HepG2 (cell line): ENCODE results near the gene CNN3. TPM values are rescaled to one million over a fixed set of nuclear protein-coding genes. Genes with fewer than 3 reads are reported as not detected.

ENCODE experiments used
- ATAC-seq: fragments of 200-7000 bp; cut with Tn5 transposase; 3 replicates; pipeline ENCODE4 v1.9.1; 2020; ENCODE audit warnings: mild to moderate bottlenecking, moderate library complexity
- BruUV-seq: library from RNA; stranded (reverse); fragments of 400-500 nt; replicated peaks from 2 replicates; lab custom pipeline; 2021; lab: Mats Ljungman, UMichigan
- CTCF ChIA-PET: fragments of 300-600 bp; formaldehyde crosslinking; extraction: SDS; loops from one replicate; lab custom pipeline; 2021; ENCODE audit warnings: low total read pairs, inconsistent platforms, low intra/inter-chr PET ratio; lab: Yijun Ruan, JAX
- POLR2A ChIA-PET: fragments of 350-600 bp; sonication (Branson Sonifier 250); formaldehyde crosslinking; loops from one replicate; lab custom pipeline; 2020; ENCODE audit warnings: antibody characterized with exemption, inconsistent platforms; lab: Yijun Ruan, JAX
- DNase-seq: peaks from one replicate; pipeline ENCODE4 v3.0.0-alpha.2; 2015; ENCODE audit warnings: low spot score
- FAIRE-seq: peaks from 3 replicates; lab custom pipeline; 2011; peaks lifted over from hg19 to GRCh38; lab: Jason Lieb, UNC
- H2AFZ ChIP-seq: one replicate; pipeline ENCODE4 v1.6.1; 2011; ENCODE audit warnings: low read length, inconsistent platforms
- H3K27ac ChIP-seq: fragments of 300-600 bp; 3 replicates; pipeline ENCODE4 v1.8.0; 2011; ENCODE audit warnings: mixed run types, mild to moderate bottlenecking, mixed read lengths, low read length, inconsistent platforms; ENCODE audit not compliant: insufficient read depth; ENCODE audit errors: extremely low read length
- H3K27me3 ChIP-seq, 2 experiments: fragments of 200-600 bp in 1 of 2; 2 replicates in 1 of 2; 3 replicates in 1 of 2; pipeline versions ENCODE4 v1.6.0 to v1.8.0; 2011; ENCODE audit warnings: low read length in 2 of 2, mild to moderate bottlenecking in 2 of 2, moderate library complexity in 2 of 2, inconsistent platforms in 1 of 2; ENCODE audit not compliant: insufficient read depth in 2 of 2, control insufficient read depth in 1 of 2
- H3K36me3 ChIP-seq, 2 experiments: fragments of 200-600 bp in 1 of 2; replicated peaks in 1 of 2; 2 replicates in 1 of 2; 3 replicates in 1 of 2; pipeline versions ENCODE4 v1.5.1 to v1.8.0; 2011; ENCODE audit warnings: low read length in 2 of 2, inconsistent platforms in 1 of 2; ENCODE audit not compliant: insufficient read depth in 2 of 2, control insufficient read depth in 1 of 2
- H3K4me1 ChIP-seq: 2 replicates; pipeline ENCODE4 v1.5.1; 2012; ENCODE audit warnings: low read length, inconsistent platforms; ENCODE audit not compliant: insufficient read depth
- H3K4me2 ChIP-seq: 2 replicates; pipeline ENCODE4 v1.6.0; 2011; ENCODE audit warnings: low read depth, low read length, inconsistent platforms
- H3K4me3 ChIP-seq, 3 experiments: fragments of 200-600 bp in 1 of 3; sonication (generic), shearing (Covaris generic) in 1 of 3; replicated peaks in 1 of 3; 2 replicates each; pipeline ENCODE4 v1.5.1; 2011 to 2016; ENCODE audit warnings: low read length in 3 of 3, inconsistent platforms in 2 of 3, low read depth in 2 of 3, mild to moderate bottlenecking in 2 of 3, control low read depth in 1 of 3, mixed read lengths in 1 of 3; ENCODE audit not compliant: insufficient read depth in 1 of 3
- H3K79me2 ChIP-seq: one replicate; pipeline ENCODE4 v1.6.1; 2011; ENCODE audit warnings: low read length, inconsistent platforms; ENCODE audit not compliant: insufficient read depth
- H3K9ac ChIP-seq: 2 replicates; pipeline ENCODE4 v1.6.0; 2011; ENCODE audit warnings: mild to moderate bottlenecking, low read depth, low read length, inconsistent platforms; ENCODE audit not compliant: insufficient read depth
- H3K9me3 ChIP-seq: 2 replicates; pipeline ENCODE4 v1.5.1; 2012; ENCODE audit warnings: mild to moderate bottlenecking, low read length
- H4K20me1 ChIP-seq: 2 replicates; pipeline ENCODE4 v1.6.0; 2011; ENCODE audit warnings: inconsistent platforms, mild to moderate bottlenecking, low read length, moderate library complexity; ENCODE audit not compliant: insufficient read depth
- MAF1 ChIP-seq: sonication (generic); formaldehyde crosslinking; IDR thresholded peaks from 2 replicates; pipeline ENCODE4 v1.5.0; 2020; ENCODE audit warnings: missing genetic modification reagents, borderline replicate concordance
- MAFK ChIP-seq, 2 experiments: IDR thresholded peaks in 1 of 2; conservative IDR thresholded peaks in 1 of 2; 2 replicates each; pipeline ENCODE4 v1.6.1; 2011; ENCODE audit warnings: improper control_type of control experiment in 2 of 2, low read length in 2 of 2
- MTA1 ChIP-seq: sonication (generic); formaldehyde crosslinking; IDR thresholded peaks from 2 replicates; pipeline ENCODE4 v1.4.0; 2020; ENCODE audit warnings: missing genetic modification reagents, mild to moderate bottlenecking, borderline replicate concordance
- RXRA ChIP-seq: sonication (generic); formaldehyde crosslinking; IDR thresholded peaks from 2 replicates; pipeline ENCODE4 v1.5.1; 2020; ENCODE audit warnings: missing genetic modification reagents
- SOX6 ChIP-seq, 2 experiments: fragments of 450-650 bp in 1 of 2; sonication (generic) in 1 of 2; formaldehyde crosslinking in 1 of 2; IDR thresholded peaks; 2 replicates each; pipeline versions ENCODE4 v1.4.0 to v1.6.1; 2017 to 2020; ENCODE audit warnings: antibody characterized with exemption in 1 of 2, mild to moderate bottlenecking in 1 of 2, missing genetic modification reagents in 1 of 2
- ZFAT ChIP-seq: sonication (generic); formaldehyde crosslinking; conservative IDR thresholded peaks from 2 replicates; pipeline ENCODE4 v1.8.1; 2023; ENCODE audit warnings: missing genetic modification reagents, inconsistent platforms
- ZFP62 ChIP-seq: sonication (generic); formaldehyde crosslinking; IDR thresholded peaks from 2 replicates; pipeline ENCODE4 v1.4.0; 2020; ENCODE audit warnings: missing genetic modification reagents
- ZNF12 ChIP-seq: sonication (generic); formaldehyde crosslinking; IDR thresholded peaks from 2 replicates; pipeline ENCODE4 v1.5.0; 2020; ENCODE audit warnings: missing genetic modification reagents
- ZNF121 ChIP-seq: sonication (generic); formaldehyde crosslinking; IDR thresholded peaks from 2 replicates; pipeline ENCODE4 v1.5.0; 2020; ENCODE audit warnings: mild to moderate bottlenecking, missing genetic modification reagents
- WGBS: methylation state at CpG from one replicate; pipeline ENCODE4 v1.1.6; 2017; ENCODE audit warnings: low lambda C conversion rate; 5-methylcytosine and 5-hydroxymethylcytosine counted together
- in situ Hi-C: cut with HindIII; loops from 2 replicates; pipeline ENCODE4 v1.10.0; 2017; ENCODE audit warnings: low pct_unique_long_range_greater_than_20kb; ENCODE audit not compliant: extremely low pct_ligation_motif_present
- intact Hi-C: fragments of 100-400 bp; cut with micrococcal nuclease; formaldehyde crosslinking; loops from one replicate; pipeline ENCODE4 v1.10.0; 2022; ENCODE audit not compliant: unreplicated experiment
- polyA plus RNA-seq, 8 experiments: library from polyadenylated mRNA; depleted of rRNA in 3 of 8; stranded (reverse) in 7 of 8; unstranded in 1 of 8; fragments of >200 nt; fragmentation: Illumina TruSeq in 4 of 8; extraction: Trizol in 4 of 8; gene quantifications; 2 replicates each; pipeline versions ENCODE4 v1.2.1 to v1.2.3, GENCODE V29; 2011 to 2016; ENCODE audit warnings: low read depth in 4 of 8, missing spikeins in 1 of 8, mixed read lengths in 1 of 8; ENCODE audit not compliant: insufficient read depth in 1 of 8
- total RNA-seq, 5 experiments: library from RNA; depleted of rRNA; stranded (reverse); fragments of >200 nt; fragmentation: Illumina TruSeq; extraction: Trizol; gene quantifications; 2 replicates each; pipeline ENCODE4 v1.2.3, GENCODE V29; 2016; ENCODE audit warnings: low read depth in 1 of 5
- TF ChIP-seq, protein P1 (sequence below): sonication (generic); formaldehyde crosslinking; IDR thresholded peaks from 2 replicates; pipeline ENCODE4 v1.8.1; 2023; ENCODE audit warnings: mild to moderate bottlenecking, moderate library complexity, missing genetic modification reagents

CNN3 gene
- total and polyA plus RNA-seq, 2 of the 13 experiments (the other 11 are each of a cell fraction or from before 2014, with no cell fraction given) = 113 to 223 TPM

DNA sequence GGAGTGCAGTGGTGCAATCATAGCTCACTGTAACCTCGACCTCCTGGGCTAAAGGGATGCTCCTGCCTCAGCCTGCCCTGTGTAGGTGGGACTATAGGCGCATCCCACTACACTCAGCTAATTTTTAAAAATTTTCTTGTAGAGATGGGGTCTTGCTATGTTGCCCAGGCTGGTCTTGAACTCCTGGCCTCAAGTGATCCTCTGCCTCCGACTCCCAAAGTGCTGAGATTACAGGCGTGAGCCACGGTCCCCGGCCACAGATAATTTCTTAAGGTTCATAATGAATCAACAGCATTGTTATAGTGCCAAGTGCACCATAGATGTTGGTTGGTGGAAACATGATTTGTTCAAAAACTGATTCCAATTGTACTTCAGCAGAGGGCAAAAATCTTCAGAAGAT lies 42.2 kb upstream of the CNN3 start:
- no peak overlapping the region for H3K4me2 ChIP-seq
- TF ChIP-seq ZNF121 (CRISPR knock-in tag) = 0 out of 2 replicates have a peak, but pooled peaks have one; percentile 31
- TF ChIP-seq, protein P1, sequence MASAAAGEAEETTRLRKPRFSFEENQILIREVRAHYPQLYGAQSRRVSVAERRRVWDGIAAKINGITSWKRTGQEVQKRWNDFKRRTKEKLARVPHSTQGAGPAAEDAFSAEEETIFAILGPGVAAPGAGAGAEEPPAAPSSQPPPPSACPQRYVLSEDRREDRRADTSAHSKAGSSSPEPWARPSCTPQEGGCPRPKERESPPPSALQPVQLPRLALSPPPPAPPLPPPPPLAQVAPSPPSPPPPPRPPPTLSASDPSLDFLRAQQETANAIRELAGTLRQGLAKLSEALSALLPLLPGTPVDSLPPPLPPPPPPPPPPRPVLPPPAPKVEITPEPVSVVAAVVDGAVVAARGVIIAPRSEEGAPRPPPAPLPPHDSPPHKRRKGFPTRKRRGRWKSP (CRISPR knock-in tag) = no peak
- TF ChIP-seq, all 625 proteins: peak for 1
- Histone ChIP-seq H4K20me1 (no peaks in the 10 kb centered on the region), H3K79me2 (no peaks in the 10 kb centered on the region), H3K4me1 (peaks cover 10% of the 10 kb centered on the region; the same call in 1 of the 2 replicates), H2AFZ (no peak overlapping the region), H3K9ac (no peak overlapping the region), H3K9me3 (no peaks in the 10 kb centered on the region), H3K36me3 (no peaks in the 10 kb centered on the region), H3K27me3 (no peaks in the 10 kb centered on the region), H3K4me3 (no peak overlapping the region), H3K27ac (no peak overlapping the region)
- 95% methylated on average over 6 of the region's 6 CpGs for WGBS
- ChIA-PET CTCF (no interaction called here), POLR2A (no interaction called here)
- intact Hi-C loops (no loop called here), in situ Hi-C loops (no loop called here)
- no TSS peak for BruUV-seq
- ATAC-seq (no peak), DNase-seq (no peak), FAIRE-seq (no peak)

DNA sequence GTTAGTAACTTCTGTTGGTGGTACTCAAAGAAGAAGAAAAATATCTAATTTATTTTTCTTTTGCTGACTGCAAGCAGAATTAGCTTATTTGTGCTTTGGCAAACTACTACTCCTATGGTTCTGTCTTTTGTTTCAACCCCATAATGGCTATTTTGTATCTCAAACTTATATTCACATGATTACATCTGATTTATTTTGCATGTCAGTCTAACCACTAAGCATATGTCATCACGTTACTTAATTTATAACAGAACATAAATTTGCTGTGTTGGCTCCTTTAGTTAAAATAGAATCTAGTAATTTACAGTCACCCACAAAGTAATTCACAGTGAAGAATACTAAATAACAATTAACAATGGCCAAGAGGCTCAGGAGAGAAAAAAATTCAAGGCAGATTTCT lies 39.1 kb upstream of the CNN3 start:
- Histone ChIP-seq H4K20me1 (no peaks in the 10 kb centered on the region), H3K27me3 (no peaks in the 10 kb centered on the region), H3K4me3 (no peak overlapping the region), H3K27ac (no peak overlapping the region), H3K79me2 (no peaks in the 10 kb centered on the region), H3K36me3 (no peaks in the 10 kb centered on the region), H2AFZ (no peak overlapping the region), H3K9me3 (no peaks in the 10 kb centered on the region), H3K4me2 (no peak overlapping the region), H3K9ac (no peak overlapping the region), H3K4me1 (peaks cover 35% of the 10 kb centered on the region)
- intact Hi-C loops (no loop called here), in situ Hi-C loops (no loop called here)
- ATAC-seq = no peak
- POLR2A ChIA-PET = no interaction called here
- CTCF ChIA-PET = no interaction called here
- no peak for FAIRE-seq
- WGBS = 100% methylated on average over 1 of the region's 1 CpG
- TF ChIP-seq ZNF12 (CRISPR knock-in tag) (no peak), MTA1 (CRISPR knock-in tag) (no peak), RXRA (no peak), ZFP62 (CRISPR knock-in tag) (no peak), ZFAT (CRISPR knock-in tag) (no peak), MAFK (conservative IDR thresholded peaks at IDR 0.05 in 1 of 2, IDR thresholded peaks at IDR 0.05 in 1 of 2; ENCODE audit: low read length in 2 of 2) (peak in 1 of 2 experiments; percentile 36; a peak in 1 of 4 replicates), MAF1 (CRISPR knock-in tag) (no peak), SOX6 (IDR thresholded peaks at IDR 0.05) (no peak), SOX6 (CRISPR knock-in tag; IDR thresholded peaks at IDR 0.05) (no peak)
- no peak for DNase-seq
- no TSS peak for BruUV-seq
